NCI-H2196 treated with DMSO at 0.1 percent for 48 hours (cell line): ENCODE results near the gene MYH3.
A peak's percentile ranks its signal among the peaks of the same experiment; 100 is the strongest.

Experiments used
- DNase-seq: peaks from one replicate; lab custom pipeline; 2025; ENCODE audit not compliant: unreplicated experiment; lab: John Stamatoyannopoulos, UW

Gene MYH3

GRCh38 chr17:10649602-10650001 is 7.5 kb downstream of the MYH3 start:
- DNase-seq = no peak

DNA sequence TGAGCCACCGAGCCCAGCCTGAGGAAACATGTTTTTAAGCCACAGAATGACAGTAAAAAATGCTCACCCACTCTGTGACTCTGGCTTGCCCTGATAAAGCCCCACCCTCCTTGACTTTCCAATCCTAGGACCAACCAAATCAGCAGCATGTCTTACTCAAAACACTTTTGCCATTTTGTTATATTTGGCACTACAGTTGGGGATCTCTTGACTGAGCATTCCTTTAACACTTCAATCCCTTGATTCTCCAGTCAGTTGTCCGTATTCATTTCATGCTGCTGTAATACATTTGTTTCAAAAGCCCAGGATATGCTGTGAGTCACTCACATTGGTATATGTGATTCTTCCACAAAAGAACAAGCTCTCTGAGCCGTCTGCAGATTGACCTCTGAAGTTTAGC is 8.2 kb downstream of the MYH3 start:
- DNase-seq = no peak

DNA sequence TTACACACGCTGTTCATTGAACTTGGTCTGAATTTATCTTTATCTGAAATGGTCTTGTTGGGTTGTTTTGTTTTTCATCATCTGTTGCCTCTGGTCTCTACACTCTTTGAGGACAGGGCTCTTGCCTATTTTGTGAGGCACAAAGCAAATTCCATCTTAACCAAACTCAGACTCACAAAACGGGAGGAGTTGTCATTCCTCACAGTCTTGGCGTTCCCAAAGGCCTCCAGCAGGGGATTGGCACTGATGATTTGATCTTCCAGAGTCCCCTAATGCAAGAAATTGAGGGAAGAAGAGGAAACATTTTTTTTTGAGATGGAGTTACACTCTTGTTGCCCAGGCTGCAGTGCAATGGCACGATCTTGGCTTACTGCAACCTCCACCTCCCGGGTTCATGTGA is 8.7 kb downstream of the MYH3 start:
- DNase-seq = no peak

GRCh38 chr17:10646392-10646990 is 10.6 kb downstream of the MYH3 start:
- DNase-seq = peak; percentile 6

- DNase-seq = no peak
These were observed 16.6 kb downstream of the MYH3 start for GRCh38 chr17:10640475-10640874.

DNA sequence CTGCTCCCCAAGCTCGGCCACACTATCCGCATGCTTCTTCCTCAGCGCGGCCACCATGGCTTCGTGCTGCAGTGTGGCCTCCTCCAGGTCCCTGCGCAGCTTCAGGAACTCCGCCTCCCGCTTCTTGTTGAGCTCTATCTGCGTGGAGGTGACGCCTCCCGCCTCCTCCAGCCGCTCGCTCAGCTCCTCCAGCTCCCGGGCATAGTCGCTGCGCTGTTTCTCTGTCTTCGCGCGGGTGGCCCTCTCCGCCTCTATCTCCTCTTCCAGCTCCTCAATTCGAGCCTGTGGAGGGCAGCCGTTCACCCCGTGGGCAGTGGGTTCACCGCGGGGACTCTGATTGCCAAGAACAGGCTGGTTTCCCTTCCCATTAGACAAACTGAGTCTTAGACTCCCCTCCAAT is 19.0 kb downstream of the MYH3 start:
- no peak for DNase-seq

- DNase-seq = no peak
These were observed 21.8 kb downstream of the MYH3 start for GRCh38 chr17:10635290-10635689.

- no peak for DNase-seq
These were observed 23.2 kb downstream of the MYH3 start for GRCh38 chr17:10633738-10634379.

DNA sequence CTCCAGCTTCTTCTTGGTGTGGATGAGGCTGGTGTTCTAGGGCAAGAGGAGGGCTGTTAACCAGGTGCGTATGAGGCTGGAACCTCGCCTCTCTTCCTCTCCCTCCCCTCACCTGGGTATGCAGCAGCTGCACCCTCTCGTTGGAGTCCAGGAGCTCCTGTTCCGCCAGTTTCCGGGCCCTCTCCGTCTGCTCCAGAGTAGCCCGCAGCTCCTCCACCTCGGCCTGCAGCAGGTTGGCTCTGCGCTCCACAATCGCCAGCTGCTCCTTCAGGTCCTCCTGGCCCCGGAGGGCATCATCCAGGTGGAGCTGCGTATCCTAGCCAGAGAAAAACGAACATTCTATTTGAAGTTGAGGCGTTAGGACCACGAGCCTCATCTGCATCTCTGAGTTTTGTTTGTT is 25.4 kb downstream of the MYH3 start:
- no peak for DNase-seq

GRCh38 chr17:10631048-10631700 is 25.9 kb downstream of the MYH3 start:
- no peak for DNase-seq

DNA sequence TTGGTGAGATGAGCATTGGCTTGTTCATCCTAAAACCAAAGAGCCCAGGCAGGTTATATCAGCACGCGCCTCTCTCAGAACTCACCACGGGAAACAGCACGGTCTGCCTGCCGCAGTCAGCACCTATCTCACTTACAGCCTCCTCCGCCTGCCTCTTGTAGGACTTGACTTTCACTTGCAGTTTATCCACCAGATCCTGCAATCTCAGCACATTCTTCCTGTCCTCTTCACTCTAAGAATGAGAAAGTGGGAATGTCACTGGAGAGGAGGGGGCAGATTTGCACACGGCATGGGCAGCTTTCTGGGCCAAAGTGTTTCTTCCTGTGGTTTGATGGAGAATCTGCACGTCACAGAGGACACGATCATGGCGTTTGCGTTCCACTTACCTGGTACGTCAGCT is 27.4 kb downstream of the MYH3 start:
- DNase-seq = no peak

DNA sequence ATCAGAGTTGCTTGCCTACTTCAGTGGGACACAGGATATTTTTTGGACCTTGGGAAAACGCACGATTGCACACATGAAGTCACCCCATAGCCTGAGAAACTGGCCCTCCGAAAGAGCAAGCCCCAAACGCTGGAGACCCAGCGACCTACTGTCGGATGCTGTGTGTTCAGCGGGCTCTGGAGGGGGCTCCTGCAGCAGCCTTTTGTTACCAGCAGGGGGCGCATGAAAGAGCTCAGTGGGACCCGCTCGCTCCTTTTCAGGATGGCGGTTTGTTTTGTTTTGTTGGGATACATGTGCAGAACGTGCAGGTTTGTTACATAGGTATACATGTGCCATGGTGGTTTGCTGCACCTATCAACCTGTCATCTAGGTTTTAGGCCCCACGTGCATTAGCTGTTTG is 28.4 kb downstream of the MYH3 start:
- no peak for DNase-seq

- DNase-seq = no peak
These were observed 30.7 kb downstream of the MYH3 start for GRCh38 chr17:10626390-10626789.

DNA sequence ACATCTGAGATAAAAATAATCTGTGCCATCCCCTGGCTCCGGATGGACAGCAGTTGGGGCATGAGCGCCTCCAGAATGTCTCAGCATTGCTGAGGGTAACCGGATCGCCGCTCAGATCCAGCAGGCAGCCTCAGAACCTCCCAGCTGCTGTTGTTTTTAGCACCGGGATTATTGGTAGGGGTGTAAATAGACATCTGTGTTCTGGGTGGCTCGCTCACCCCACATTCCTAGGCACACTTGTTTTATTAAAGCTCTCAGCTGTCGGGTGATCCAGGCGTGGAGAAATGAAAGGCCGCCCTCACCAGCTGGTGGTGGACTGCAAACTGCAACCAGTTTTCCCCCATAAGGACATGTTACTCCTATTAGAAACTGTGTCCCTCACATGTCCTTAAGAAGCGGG is 32.1 kb downstream of the MYH3 start:
- DNase-seq = no peak

DNA sequence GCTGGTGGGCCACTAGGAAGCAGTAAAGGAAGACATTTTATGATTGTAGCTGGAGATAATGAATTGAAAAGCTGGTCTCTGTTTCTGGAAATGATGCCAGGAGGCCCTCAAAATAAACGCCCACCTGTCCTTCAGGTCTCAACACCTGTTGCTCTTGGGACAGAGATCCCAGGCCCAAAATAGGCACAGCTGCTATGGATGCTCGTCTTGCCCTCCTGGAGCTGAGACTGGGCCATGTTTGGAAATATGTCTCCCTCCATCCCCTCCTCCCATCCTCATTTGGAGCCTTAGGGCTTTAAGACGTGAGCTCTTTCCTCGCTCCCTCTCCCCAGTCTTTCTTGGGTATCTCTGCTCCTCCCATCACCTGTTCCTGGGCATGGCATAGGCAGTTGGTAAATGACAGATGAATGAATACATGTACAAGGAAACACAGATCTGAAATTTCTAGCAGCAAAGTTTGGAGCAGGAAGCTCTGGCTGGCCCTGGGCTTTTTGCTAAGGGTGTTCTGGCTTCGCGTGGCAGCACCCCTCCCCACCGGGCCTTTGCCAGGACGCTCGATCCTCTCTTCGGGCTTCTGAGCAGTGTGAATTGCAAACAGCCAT is 33.3 kb downstream of the MYH3 start:
- DNase-seq = no peak

GRCh38 chr17:10622617-10623485 is 34.3 kb downstream of the MYH3 start:
- DNase-seq = no peak

DNA sequence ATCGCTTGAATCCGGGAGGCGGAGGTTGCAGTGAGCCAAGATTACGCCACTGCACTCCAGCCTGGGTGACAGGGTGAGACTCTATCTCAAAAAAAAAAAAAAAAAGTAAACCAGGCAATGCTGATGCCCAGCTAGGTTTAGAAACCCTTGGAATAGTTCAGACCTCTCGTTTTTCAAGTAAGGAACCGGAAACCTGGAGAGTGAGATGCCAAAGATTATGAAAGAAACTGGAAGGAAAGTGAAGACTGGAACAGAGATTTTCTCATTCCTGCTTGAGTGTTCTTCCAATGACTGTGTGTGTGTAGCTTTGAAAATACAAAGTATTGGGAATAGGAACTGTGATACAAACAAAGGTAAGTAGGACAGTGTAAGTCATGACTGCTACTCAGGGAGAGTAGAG is 35.7 kb downstream of the MYH3 start:
- no peak for DNase-seq

DNA sequence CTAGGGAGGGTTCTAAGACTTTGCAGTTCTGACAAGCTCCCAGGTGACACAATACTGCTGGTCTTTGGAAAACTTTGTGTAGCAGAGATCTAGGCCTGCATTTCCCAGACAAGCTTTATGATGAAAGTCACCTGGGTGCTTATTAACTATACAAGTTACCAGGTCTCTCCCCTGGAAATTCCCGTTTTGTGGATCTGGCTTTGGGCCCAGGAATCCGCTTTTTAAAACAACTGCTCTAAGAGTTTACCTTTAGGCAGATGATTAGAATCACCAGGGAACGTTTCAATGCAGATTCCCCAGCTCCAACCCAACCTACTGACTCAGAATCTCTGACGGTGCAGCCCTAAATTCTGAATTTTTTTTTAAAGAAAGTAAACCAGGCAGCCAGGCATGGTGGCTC is 36.3 kb downstream of the MYH3 start:
- DNase-seq = no peak

- DNase-seq = peak; percentile 19
These were observed 38.9 kb downstream of the MYH3 start for GRCh38 chr17:10618202-10618635.

GRCh38 chr17:10617120-10617505 is 40.0 kb downstream of the MYH3 start:
- DNase-seq = no peak

GRCh38 chr17:10616502-10617119 is 40.5 kb downstream of the MYH3 start:
- no peak for DNase-seq
